GM12873 (cell line): Measurements from ENCODE around the gene DPM3.

Source experiments
- TF ChIP-seq, protein P1 (sequence below): IDR thresholded peaks from 2 replicates; pipeline ENCODE4 v1.5.1; 2012; ENCODE audit warnings: low read depth, mild to moderate bottlenecking, moderate library complexity, low read length, control low read depth; ENCODE audit not compliant: insufficient read depth; ENCODE audit errors: missing control alignments

Gene DPM3

DNA sequence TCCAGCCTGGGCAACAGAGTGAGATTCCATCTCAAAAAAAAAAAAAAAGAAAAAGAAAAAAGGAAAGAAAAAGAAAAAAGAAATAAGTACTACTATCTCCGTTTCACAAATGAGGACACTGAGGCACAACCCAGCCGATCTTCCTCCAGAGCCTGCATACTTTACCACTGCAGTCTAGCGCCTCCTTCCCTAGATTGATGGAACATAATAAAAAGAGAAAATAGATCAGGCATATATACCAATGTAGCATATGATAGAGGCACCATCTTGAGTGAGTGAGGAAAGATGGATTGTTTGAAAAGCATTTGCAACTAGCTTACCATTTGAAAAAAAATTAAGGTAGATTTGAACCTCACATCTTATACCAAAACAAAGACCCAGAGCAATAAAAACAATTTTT, 5.2 kb upstream of the DPM3 start:
- TF ChIP-seq, protein P1, sequence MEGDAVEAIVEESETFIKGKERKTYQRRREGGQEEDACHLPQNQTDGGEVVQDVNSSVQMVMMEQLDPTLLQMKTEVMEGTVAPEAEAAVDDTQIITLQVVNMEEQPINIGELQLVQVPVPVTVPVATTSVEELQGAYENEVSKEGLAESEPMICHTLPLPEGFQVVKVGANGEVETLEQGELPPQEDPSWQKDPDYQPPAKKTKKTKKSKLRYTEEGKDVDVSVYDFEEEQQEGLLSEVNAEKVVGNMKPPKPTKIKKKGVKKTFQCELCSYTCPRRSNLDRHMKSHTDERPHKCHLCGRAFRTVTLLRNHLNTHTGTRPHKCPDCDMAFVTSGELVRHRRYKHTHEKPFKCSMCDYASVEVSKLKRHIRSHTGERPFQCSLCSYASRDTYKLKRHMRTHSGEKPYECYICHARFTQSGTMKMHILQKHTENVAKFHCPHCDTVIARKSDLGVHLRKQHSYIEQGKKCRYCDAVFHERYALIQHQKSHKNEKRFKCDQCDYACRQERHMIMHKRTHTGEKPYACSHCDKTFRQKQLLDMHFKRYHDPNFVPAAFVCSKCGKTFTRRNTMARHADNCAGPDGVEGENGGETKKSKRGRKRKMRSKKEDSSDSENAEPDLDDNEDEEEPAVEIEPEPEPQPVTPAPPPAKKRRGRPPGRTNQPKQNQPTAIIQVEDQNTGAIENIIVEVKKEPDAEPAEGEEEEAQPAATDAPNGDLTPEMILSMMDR, result no peak

DNA sequence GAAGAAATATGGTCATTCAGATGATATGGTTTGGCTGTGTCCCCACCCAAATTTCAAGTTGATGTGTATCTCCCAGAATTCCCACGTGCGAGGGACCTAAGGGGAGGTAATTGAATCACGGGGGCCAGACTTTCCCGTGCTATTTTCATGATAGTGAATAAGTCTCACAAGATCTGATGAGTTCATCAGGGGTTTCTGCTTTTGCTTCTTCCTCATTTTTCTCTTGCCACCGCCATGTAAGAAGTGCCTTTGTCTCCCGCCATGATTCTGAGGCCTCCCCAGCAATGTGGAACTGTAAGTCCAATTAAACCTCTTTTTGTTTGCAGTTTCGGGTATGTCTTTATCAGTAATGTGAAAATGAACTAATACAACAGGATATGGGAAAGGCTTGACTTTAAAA, 1.4 kb upstream of the DPM3 start:
- TF ChIP-seq, protein P1, result no peak

DNA sequence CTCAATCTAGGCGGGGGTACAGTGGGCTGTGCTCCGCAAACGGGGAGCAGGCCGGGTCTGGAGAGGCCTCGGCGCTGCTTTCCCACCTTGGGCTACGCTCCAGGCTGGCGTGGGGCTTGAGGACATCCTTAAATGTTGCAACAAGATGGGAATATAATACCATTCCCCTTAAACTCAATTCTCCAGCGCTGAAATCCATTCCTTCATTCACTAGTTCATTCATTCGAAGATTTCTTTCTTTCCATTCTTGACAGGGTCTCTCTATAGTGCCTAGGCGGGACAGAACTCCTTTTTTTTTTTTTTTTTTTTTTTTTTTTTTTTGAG, 261 bp upstream of the DPM3 start:
- TF ChIP-seq, protein P1, result no peak

DNA sequence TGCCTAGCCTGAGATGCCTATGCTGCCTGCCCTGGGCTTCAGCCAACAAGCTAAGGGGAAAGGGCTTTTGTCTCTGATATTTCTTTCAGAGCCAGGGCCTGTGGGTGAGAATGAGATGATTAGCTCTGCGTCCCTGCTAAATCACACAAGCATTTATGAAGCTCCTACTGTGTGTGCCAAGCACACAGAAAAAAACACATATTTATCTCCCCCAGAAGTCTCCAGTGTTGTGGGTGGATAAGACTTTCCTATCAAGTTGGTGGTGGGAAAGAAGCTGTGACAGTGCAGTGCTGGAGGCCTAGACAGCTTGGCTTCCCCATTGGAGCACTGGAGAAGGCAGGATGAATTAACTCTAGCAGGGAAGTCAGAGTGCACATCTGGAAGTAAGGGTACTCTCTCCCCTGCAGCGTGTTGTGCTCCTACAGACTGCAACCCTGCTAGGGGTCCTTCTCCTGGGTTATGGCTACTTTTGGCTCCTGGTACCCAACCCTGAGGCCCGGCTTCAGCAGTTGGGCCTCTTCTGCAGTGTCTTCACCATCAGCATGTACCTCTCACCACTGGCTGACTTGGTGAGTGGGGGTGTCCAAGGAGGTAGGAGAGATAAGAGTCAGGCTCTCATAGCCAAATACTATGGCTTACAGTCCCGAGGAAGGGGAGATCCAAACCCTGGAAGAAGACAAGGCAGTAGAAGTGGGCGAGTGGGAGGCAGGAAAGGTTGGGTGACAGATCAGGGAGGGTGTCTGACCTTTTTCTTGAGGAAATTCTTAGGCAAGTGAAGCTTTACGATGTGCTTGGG, 3.0 kb downstream of the DPM3 start:
- TF ChIP-seq, protein P1, result no peak

DNA sequence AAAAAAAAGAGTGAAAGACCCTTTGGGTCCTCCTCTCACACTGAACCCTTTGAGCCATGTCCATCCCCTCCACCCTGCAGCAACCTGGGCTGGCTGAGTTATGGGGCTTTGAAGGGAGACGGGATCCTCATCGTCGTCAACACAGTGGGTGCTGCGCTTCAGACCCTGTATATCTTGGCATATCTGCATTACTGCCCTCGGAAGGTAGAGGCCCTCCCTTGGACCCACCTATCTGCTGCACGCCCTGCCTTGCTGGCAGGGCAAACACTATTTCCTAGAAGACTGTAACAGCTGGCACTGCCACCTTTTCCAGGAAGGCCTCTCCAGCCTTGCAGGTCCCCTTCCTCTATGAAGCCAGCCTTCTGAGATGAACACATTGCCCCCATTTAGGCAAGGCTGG, 3.6 kb downstream of the DPM3 start:
- TF ChIP-seq, protein P1, result no peak

DNA sequence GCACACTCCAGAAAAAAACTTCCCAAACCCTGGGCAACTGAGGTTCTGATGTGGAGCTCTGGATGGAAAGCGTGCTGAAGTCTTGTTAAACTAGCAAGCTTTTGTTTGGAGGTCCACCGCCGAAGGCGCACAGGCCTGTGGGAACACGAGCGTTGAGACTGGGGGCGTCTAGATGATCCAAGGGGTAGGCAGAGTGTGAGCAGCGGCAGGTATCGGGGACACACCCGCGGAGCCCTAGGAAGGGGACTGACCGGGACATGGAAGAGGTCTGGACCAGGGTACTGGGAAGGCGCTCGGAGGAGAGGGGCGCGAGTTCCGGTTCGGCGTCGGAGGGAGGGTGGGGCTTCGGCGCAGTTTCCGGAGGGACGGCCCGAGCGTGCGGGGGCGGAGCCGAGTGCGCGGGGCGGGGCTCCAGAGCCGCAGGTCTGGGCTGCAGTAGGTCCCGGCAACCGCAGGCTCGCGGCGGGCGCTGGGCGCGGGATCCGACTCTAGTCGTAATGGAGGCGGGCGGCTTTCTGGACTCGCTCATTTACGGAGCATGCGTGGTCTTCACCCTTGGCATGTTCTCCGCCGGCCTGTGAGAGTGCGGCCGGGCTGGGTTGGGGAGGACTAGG, 4.8 kb downstream of the DPM3 start, which contains the start of gene SLC50A1:
SLC50A1 (plus strand) TSS at position 438 of the 614 bp plus-strand sequence; CDS start at position 498, 60 bp downstream.
- TF ChIP-seq, protein P1, result no peak

DNA sequence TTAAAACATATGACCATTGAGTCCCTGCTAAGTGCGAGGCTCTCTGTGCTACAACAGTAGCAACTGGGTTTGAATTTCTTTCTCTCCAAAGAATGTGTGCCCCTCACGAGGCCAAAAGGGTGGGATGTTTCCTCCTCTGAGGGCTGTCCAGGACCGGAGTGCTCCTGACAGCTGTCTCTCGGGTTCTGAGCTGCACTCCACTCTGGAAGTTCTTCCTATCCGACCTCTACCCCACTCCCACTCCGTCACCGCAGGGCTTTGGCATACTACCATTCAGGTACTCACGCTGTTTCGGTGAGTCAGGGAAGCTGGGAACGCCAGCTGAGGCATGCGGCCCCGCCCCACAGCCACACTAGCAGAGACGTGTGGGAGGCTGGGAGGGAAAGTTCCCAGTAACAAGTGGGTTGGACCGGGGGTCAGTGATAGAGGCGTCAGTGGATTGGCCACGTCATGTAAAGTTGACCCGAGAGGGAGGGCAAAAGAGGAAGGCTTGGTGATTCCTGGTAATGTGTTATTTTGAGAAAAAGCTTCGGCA, 5.4 kb downstream of the DPM3 start:
- TF ChIP-seq, protein P1, result no peak
